ENCODE results near the gene B9D2.
A peak's percentile ranks its signal among the peaks of the same experiment; 100 is the strongest.

B9D2 gene

GRCh38 chr19:41309180-41310032 is 54.5 kb downstream of the B9D2 start:
- no peak for DNase-seq (ENCODE audit: low read depth)

GRCh38 chr19:41308450-41309179 is 55.3 kb downstream of the B9D2 start:
- peak; percentile 74 for DNase-seq (ENCODE audit: low read depth)

GRCh38 chr19:41307954-41308449 is 55.9 kb downstream of the B9D2 start:
- DNase-seq (ENCODE audit: low read depth) = no peak

- DNase-seq (ENCODE audit: low read depth) = no peak
These were observed 56.7 kb downstream of the B9D2 start for GRCh38 chr19:41307090-41307875.

GRCh38 chr19:41305927-41306793 is 57.8 kb downstream of the B9D2 start:
- DNase-seq (ENCODE audit: low read depth) = no peak

GRCh38 chr19:41304706-41305483 is 59.1 kb downstream of the B9D2 start:
- DNase-seq (ENCODE audit: low read depth) = no peak

Measured in stromal cell of bone marrow (primary cell).